Thoracic aorta (tissue), 2 donors: ENCODE data around the gene CDKN2AIPNL. TPM values are rescaled to one million over a fixed set of nuclear protein-coding genes. Genes with fewer than 3 reads are reported as not detected.
A peak's percentile ranks its signal among the peaks of the same experiment; 100 is the strongest.

Experiments used
- ATAC-seq: fragments of 150-250 bp; one replicate; pipeline ENCODE4 v1.8.0; 2017; ENCODE audit warnings: low read depth; ENCODE audit not compliant: insufficient number of reproducible peaks, low FRiP score
- DNase-seq: peaks from one replicate; pipeline ENCODE4 v3.0.0-alpha.2; 2020; ENCODE audit warnings: low spot score
- H3K27ac ChIP-seq, 2 donors: fragments of 200-600 bp; sonication (generic); 1 replicate in 1 of 2; 2 replicates in 1 of 2; pipeline ENCODE4 v1.5.1; 2016; ENCODE audit warnings: mild to moderate bottlenecking in 2 of 2, moderate library complexity in 2 of 2
- H3K27me3 ChIP-seq: fragments of 200-600 bp; sonication (generic); replicated peaks from 2 replicates; pipeline ENCODE4 v1.6.0; 2016; ENCODE audit warnings: mild to moderate bottlenecking; ENCODE audit not compliant: insufficient read depth
- H3K36me3 ChIP-seq: fragments of 200-600 bp; sonication (generic); one replicate; pipeline ENCODE4 v1.5.1; 2016
- H3K4me1 ChIP-seq, 2 donors: fragments of 200-600 bp; sonication (generic); 1 replicate in 1 of 2; 2 replicates in 1 of 2; pipeline versions ENCODE4 v1.5.1 to v1.6.0; 2016; ENCODE audit warnings: low read depth in 2 of 2, mild to moderate bottlenecking in 1 of 2; ENCODE audit not compliant: control insufficient read depth in 1 of 2
- H3K4me3 ChIP-seq: fragments of 200-600 bp; sonication (generic); 2 replicates; pipeline ENCODE4 v1.5.1; 2016; ENCODE audit warnings: mild to moderate bottlenecking
- H3K9me3 ChIP-seq: fragments of 200-600 bp; sonication (generic); 2 replicates; pipeline ENCODE4 v1.5.1; 2016
- CTCF ChIP-seq: fragments of 200-600 bp; sonication (generic); IDR thresholded peaks from one replicate; pipeline ENCODE4 v1.5.1; 2019; ENCODE audit warnings: antibody characterized with exemption
- total RNA-seq, 2 donors: library from RNA; depleted of rRNA; stranded (reverse); fragments of >200 nt; gene quantifications; one replicate each; pipeline versions ENCODE4 v1.1.0 to v1.2.3, GENCODE V29; 2016

CDKN2AIPNL gene
- 10 to 100 TPM in 1 of 2 donors, 1 to 10 TPM in 1; 5.1 to 15.8 TPM for total RNA-seq

DNA sequence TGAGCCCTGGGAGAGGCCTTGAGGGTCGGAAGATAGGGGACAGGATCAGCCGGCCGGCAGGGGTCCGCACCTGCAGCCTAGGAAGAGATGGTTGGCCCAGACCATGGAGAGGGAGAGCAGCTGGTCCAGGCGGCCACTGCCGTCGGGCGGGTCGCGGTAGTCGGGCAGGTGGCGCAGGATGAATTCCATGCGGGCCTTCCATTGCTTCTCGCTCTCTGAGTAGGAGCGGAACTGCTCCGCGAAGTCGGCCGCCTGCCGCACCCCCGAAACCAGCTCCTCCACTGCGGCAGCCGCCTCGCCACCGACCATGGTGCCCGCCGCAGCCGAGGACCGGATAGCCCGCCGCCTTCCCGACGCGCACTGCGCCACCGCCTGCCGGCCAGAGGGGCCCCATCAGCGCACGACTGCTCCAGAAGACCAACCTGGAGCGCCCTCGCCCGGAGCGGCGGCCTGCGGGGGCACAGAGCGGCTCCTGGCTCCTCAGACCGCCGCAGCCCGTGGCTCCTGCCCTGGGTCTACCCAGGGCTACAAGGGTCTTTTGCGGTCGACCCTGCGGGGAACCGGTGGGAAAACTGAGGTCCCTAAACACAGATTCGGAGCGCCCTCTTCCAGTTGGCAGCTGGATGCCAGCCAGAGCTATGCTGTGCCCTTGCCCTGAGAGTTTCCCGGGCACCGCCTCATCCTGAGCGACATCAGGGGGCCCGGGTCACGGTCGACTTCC, at the start of gene CDKN2AIPNL:
Gene CDKN2AIPNL, minus strand, starts transcription at position 336 of the 721 bp plus-strand sequence. Its CDS starts 27 bp downstream, at position 309.
- Histone ChIP-seq H3K27ac (peak within 1 kb of the TSS; percentile 65 to 67), H3K9me3 (no peaks in the 10 kb centered on the region), H3K36me3 (peaks cover 3% of the 10 kb centered on the region), H3K4me3 (peak within 1 kb of the TSS; percentile 91), H3K4me1 (peaks cover 9 to 23% of the 10 kb centered on the region in 2 donors), H3K27me3 (no peaks in the 10 kb centered on the region)
- ATAC-seq, result peak; percentile 91
- peak; percentile 62 for DNase-seq
- TF ChIP-seq CTCF, result peak; percentile 80

DNA sequence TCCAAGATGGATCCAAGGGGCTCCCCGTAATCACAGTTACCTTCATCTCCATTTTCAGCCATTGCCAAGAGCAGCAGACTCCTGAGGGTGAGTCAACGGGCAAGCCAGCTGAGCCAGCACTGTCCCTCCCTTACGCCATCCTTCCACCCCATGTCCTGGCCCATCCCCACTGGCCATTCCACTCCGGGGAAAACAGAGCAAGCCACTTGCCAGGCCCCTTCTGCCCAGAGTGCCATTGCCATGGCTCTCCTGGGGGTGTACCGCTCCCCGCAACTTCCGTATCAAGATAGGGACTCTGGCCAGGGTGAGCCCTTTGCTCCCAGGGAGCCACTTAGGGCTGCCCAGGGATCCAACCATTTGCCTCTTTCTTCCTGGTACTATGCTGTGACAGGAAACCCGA, 48.9 kb upstream of the CDKN2AIPNL start:
- Histone ChIP-seq H3K4me1 (peaks cover 5 to 20% of the 10 kb centered on the region in 2 donors), H3K4me3 (no peak overlapping the region), H3K36me3 (no peaks in the 10 kb centered on the region), H3K27me3 (no peaks in the 10 kb centered on the region), H3K27ac (no peak overlapping the region), H3K9me3 (no peaks in the 10 kb centered on the region)
- DNase-seq (no peak), ATAC-seq (no peak)
- TF ChIP-seq CTCF, result no peak

- Histone ChIP-seq H3K4me3 (no peak overlapping the region), H3K4me1 (peaks cover 0 to 11% of the 10 kb centered on the region in 2 donors), H3K36me3 (no peaks in the 10 kb centered on the region), H3K27me3 (no peaks in the 10 kb centered on the region), H3K9me3 (no peaks in the 10 kb centered on the region), H3K27ac (no peak overlapping the region)
- TF ChIP-seq CTCF, result no peak
- ATAC-seq (no peak), DNase-seq (no peak)
Measured at GRCh38 chr5:134459491-134459890, 47.8 kb upstream of the CDKN2AIPNL start.

GRCh38 chr5:134459010-134459403, 47.3 kb upstream of the CDKN2AIPNL start:
- Histone ChIP-seq H3K9me3 (no peaks in the 10 kb centered on the region), H3K4me3 (no peak overlapping the region), H3K27me3 (no peaks in the 10 kb centered on the region), H3K27ac (no peak overlapping the region), H3K36me3 (no peaks in the 10 kb centered on the region), H3K4me1 (peaks cover 0 to 11% of the 10 kb centered on the region in 2 donors)
- no peak for TF ChIP-seq CTCF
- no peak for ATAC-seq
- no peak for DNase-seq

DNA sequence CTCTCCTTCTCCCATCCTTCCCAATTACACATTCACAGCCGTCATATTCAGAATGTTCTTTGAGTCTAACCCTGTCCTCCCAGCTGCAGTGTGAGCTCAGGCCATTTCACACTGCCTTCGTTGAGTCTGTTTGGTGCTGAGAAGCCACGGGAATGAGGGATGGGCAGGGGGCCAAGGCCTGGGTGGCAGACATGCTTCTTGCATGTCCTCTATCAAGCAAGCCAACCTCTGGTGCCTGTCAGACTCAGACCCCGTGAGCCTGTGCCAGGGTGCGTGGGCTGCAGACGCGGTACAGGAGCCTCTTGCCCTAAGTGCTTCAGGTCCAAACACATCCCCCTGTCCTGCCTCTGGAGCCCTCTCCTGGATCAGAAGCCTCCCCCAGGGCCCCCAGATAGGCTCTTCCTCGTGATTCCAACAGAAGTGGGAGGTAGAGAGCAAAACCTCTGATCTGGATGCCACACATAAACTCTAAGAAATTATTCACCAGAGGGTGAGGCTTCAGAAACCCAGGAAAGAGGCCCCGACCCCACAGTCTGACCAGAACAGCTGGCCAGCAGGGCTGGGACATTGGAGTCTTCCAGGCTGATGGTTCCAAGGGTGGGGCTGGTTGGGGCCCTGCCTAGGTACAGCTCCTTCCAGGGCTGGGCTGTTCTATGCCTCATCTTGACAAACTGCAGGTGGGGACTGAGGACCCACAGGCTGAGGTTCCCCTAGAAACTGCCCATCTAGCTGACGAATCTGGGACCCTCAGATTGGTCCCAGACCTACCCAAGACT, 46.7 kb upstream of the CDKN2AIPNL start:
- DNase-seq (no peak), ATAC-seq (no peak)
- H3K36me3 ChIP-seq, result no peaks in the 10 kb centered on the region
- no peak overlapping the region for H3K27ac ChIP-seq
- peaks cover 0 to 11% of the 10 kb centered on the region in 2 donors for H3K4me1 ChIP-seq
- no peak overlapping the region for H3K4me3 ChIP-seq
- no peaks in the 10 kb centered on the region for H3K9me3 ChIP-seq
- TF ChIP-seq CTCF, result no peak
- no peaks in the 10 kb centered on the region for H3K27me3 ChIP-seq
